SK-N-SH (cell line): ENCODE results near the gene MYCBPAP. TPM values are rescaled to one million over a fixed set of nuclear protein-coding genes. Genes with fewer than 3 reads are reported as not detected.

Experiments
- CTCF ChIA-PET: fragments of 300-600, 350-600 bp; formaldehyde crosslinking; extraction: SDS; loops from one replicate; lab custom pipeline; 2021; lab: Yijun Ruan, JAX
- POLR2A ChIA-PET: fragments of 350-600 bp; sonication (Branson Sonifier 250); formaldehyde crosslinking; extraction: SDS; loops from one replicate; lab custom pipeline; 2020; ENCODE audit warnings: antibody characterized with exemption, inconsistent platforms; lab: Yijun Ruan, JAX
- DNase-seq: peaks from one replicate; pipeline ENCODE4 v3.0.0; 2012
- H2AFZ ChIP-seq: fragments of 200-600 bp; sonication (generic); 2 replicates; pipeline ENCODE4 v1.8.1; 2016; ENCODE audit warnings: antibody characterized with exemption, mild to moderate bottlenecking, low read depth
- H3F3A ChIP-seq: fragments of 200-600 bp; sonication (generic); replicated peaks from 2 replicates; pipeline ENCODE3; 2016; ENCODE audit warnings: antibody characterized with exemption, mild to moderate bottlenecking; ENCODE audit not compliant: insufficient read depth
- H3K27ac ChIP-seq, 2 experiments: fragments of 200-500 bp in 1 of 2; fragments of 200-600 bp in 1 of 2; sonication (Bioruptor generic) in 1 of 2; sonication (generic), shearing (Covaris generic) in 1 of 2; 2 replicates each; pipeline versions ENCODE4 v1.5.1 to v1.6.1; 2014 to 2016; ENCODE audit warnings: low read depth in 2 of 2, inconsistent platforms in 1 of 2, low read length in 1 of 2, mild to moderate bottlenecking in 1 of 2, mixed read lengths in 1 of 2
- H3K27me3 ChIP-seq: fragments of 200-600 bp; sonication (generic), shearing (Covaris generic); 2 replicates; pipeline ENCODE4 v1.6.1; 2016; ENCODE audit warnings: mixed run types; ENCODE audit not compliant: insufficient read depth
- H3K36me3 ChIP-seq, 2 experiments: fragments of 200-500 bp in 1 of 2; fragments of 200-600 bp in 1 of 2; sonication (Bioruptor generic) in 1 of 2; sonication (generic) in 1 of 2; replicated peaks in 1 of 2; 2 replicates each; pipeline versions ENCODE3 to v1.5.1; 2014 to 2016; ENCODE audit warnings: low read length in 1 of 2, mild to moderate bottlenecking in 1 of 2; ENCODE audit not compliant: insufficient read depth in 2 of 2, control insufficient read depth in 1 of 2
- H3K4me1 ChIP-seq, 2 experiments: fragments of 200-500 bp in 1 of 2; fragments of 200-600 bp in 1 of 2; sonication (Bioruptor generic) in 1 of 2; sonication (generic), shearing (Covaris generic) in 1 of 2; 2 replicates each; pipeline versions ENCODE4 v1.5.1 to v1.6.1; 2014 to 2016; ENCODE audit warnings: low read depth in 1 of 2, low read length in 1 of 2, mixed run types in 1 of 2; ENCODE audit not compliant: insufficient read depth in 2 of 2, control insufficient read depth in 1 of 2
- H3K4me2 ChIP-seq: fragments of 200-600 bp; sonication (generic), shearing (Covaris generic); 2 replicates; pipeline ENCODE4 v1.6.1; 2017; ENCODE audit warnings: mixed run types
- H3K4me3 ChIP-seq, 2 experiments: fragments of 200-500 bp in 1 of 2; fragments of 200-600 bp in 1 of 2; sonication (Bioruptor generic) in 1 of 2; sonication (generic), shearing (Covaris generic) in 1 of 2; 2 replicates each; pipeline versions ENCODE4 v1.5.1 to v1.8.1; 2014 to 2016; ENCODE audit warnings: low read depth in 2 of 2, inconsistent platforms in 1 of 2, low read length in 1 of 2, mild to moderate bottlenecking in 1 of 2, mixed read lengths in 1 of 2, moderate library complexity in 1 of 2
- H3K79me2 ChIP-seq: fragments of 200-600 bp; sonication (generic); 2 replicates; pipeline ENCODE4 v1.8.1; 2017; ENCODE audit warnings: mild to moderate bottlenecking; ENCODE audit not compliant: insufficient read depth
- H3K9ac ChIP-seq: fragments of 200-600 bp; sonication (generic); 2 replicates; pipeline ENCODE4 v1.6.1; 2017; ENCODE audit warnings: mixed run types
- H3K9me2 ChIP-seq: fragments of 200-600 bp; sonication (generic); 2 replicates; pipeline ENCODE4 v1.6.1; 2017; ENCODE audit warnings: mixed run types
- H3K9me3 ChIP-seq: fragments of 200-600 bp; sonication (generic); 2 replicates; pipeline ENCODE4 v1.6.1; 2017; ENCODE audit warnings: mixed run types, mild to moderate bottlenecking, moderate library complexity
- H4K20me1 ChIP-seq: fragments of 200-600 bp; sonication (generic); 2 replicates; pipeline ENCODE4 v1.6.1; 2017; ENCODE audit warnings: mild to moderate bottlenecking, mixed run types; ENCODE audit not compliant: insufficient read depth
- CHD2 ChIP-seq: fragments of 150-350 bp; IDR thresholded peaks from 2 replicates; pipeline ENCODE4 v1.6.1; 2018; ENCODE audit warnings: low read length; ENCODE audit not compliant: partially characterized antibody
- CTCF ChIP-seq: fragments of 200-600 bp; sonication (generic); IDR thresholded peaks from 2 replicates; pipeline ENCODE4 v1.6.1; 2017; ENCODE audit warnings: antibody characterized with exemption, mild to moderate bottlenecking, moderate library complexity
- ELF1 ChIP-seq: IDR thresholded peaks from 2 replicates; pipeline ENCODE4 v1.4.0; 2012
- REST ChIP-seq: IDR thresholded peaks from 2 replicates; pipeline ENCODE4 v1.6.1; 2012; ENCODE audit warnings: mild to moderate bottlenecking, low read depth, low read length, moderate library complexity
- RFX5 ChIP-seq: IDR thresholded peaks from 2 replicates; pipeline ENCODE4 v1.6.1; 2012; ENCODE audit warnings: mild to moderate bottlenecking, improper control_type of control experiment, low read length
- SIN3A ChIP-seq: IDR thresholded peaks from 2 replicates; pipeline ENCODE4 v1.6.1; 2012; ENCODE audit warnings: low read depth, mild to moderate bottlenecking, low read length, moderate library complexity, borderline replicate concordance
- YY1 ChIP-seq: IDR thresholded peaks from 2 replicates; pipeline ENCODE4 v1.4.0; 2012; ENCODE audit warnings: low read depth, mild to moderate bottlenecking
- ZBTB33 ChIP-seq: IDR thresholded peaks from 2 replicates; pipeline ENCODE4 v1.4.0; 2012; ENCODE audit warnings: low read depth, borderline replicate concordance
- WGBS: methylation state at CpG from one replicate; pipeline ENCODE4 v1.1.6; 2017; ENCODE audit warnings: low lambda C conversion rate; 5-methylcytosine and 5-hydroxymethylcytosine counted together
- polyA plus RNA-seq, 3 experiments: library from polyadenylated mRNA; depleted of rRNA; stranded (reverse); fragments of >200 nt; gene quantifications; 2 replicates each; pipeline ENCODE4 v1.2.3, GENCODE V29; 2012

The MYCBPAP gene
- polyA plus RNA-seq, 1 of the 3 experiments (the other 2 are of a cell fraction) = 2.4 TPM

- no peak for TF ChIP-seq REST
- TF ChIP-seq, all 33 proteins: peak for 0
Observed at GRCh38 chr17:50467855-50468303, 40.4 kb upstream of the MYCBPAP start (continued).

- TF ChIP-seq CTCF (no peak), RFX5 (no peak), SIN3A (no peak), CHD2 (no peak), ZBTB33 (no peak), ELF1 (no peak), YY1 (no peak)
- peak; percentile 87 for DNase-seq
- Histone ChIP-seq H3K27me3 (no peaks in the 10 kb centered on the region), H3K9me3 (no peaks in the 10 kb centered on the region), H3K79me2 (no peaks in the 10 kb centered on the region), H2AFZ (no peak within 1 kb of the TSS), H3K4me1 (peaks cover 0 to 17% of the 10 kb centered on the region in 2 experiments; a peak in 1 of 4 replicates), H3K4me3 (peak within 1 kb of the TSS in 1 of 2 experiments; percentile 41; a peak in 2 of 4 replicates), H3K9ac (no peak within 1 kb of the TSS), H3F3A (no peaks in the 10 kb centered on the region), H4K20me1 (no peaks in the 10 kb centered on the region; the same call in 1 of the 2 replicates), H3K4me2 (peak within 1 kb of the TSS; percentile 57; the same call in 1 of the 2 replicates), H3K27ac (no peak within 1 kb of the TSS), H3K9me2 (no peaks in the 10 kb centered on the region), H3K36me3 (no peaks in the 10 kb centered on the region)
- POLR2A ChIA-PET = no interaction called here
- CTCF ChIA-PET = interaction anchor here (0.5 to 5.6 kb wide), 13 partner anchors 10 to 373 kb away, joined by 3 to 53 read pairs (median 4); partner anchors contain the start of genes LRRC59 and RSAD1
- 57% methylated on average over 47 of the region's 71 CpGs for WGBS
Observed at GRCh38 chr17:50468304-50469207, 39.7 kb upstream of the MYCBPAP start, which contains the start of gene CHAD. Gene CHAD, minus strand, starts transcription at chr17:50468880. Its CDS starts 67 bp downstream, at chr17:50468813.
